Neural crest cell (in vitro differentiated cells): ENCODE data around the gene HEG1. TPM values are rescaled to one million over a fixed set of nuclear protein-coding genes. Genes with fewer than 3 reads are reported as not detected.
"Not testable (repeated sequence)": the region's sequence is repeated elsewhere in the genome, so short reads cannot be mapped to it uniquely, and the experiment has no call there.

Experiments used
- DNase-seq: peaks from one replicate; pipeline ENCODE4 v3.0.0; 2021; ENCODE audit warnings: low read depth, mixed read lengths, low spot score
- H3K27ac Mint-ChIP-seq: one replicate; pipeline ENCODE4 v1.8.0; 2021; ENCODE audit warnings: mild to moderate bottlenecking, mixed read lengths; ENCODE audit not compliant: unreplicated experiment
- H3K27me3 Mint-ChIP-seq: 2 replicates; pipeline ENCODE4 v1.8.0; 2021; ENCODE audit warnings: low read depth, mild to moderate bottlenecking, mixed read lengths
- H3K36me3 Mint-ChIP-seq: 2 replicates; pipeline ENCODE4 v1.8.0; 2021; ENCODE audit warnings: low read depth, mild to moderate bottlenecking, mixed read lengths
- H3K4me1 Mint-ChIP-seq: 2 replicates; pipeline ENCODE4 v1.8.0; 2021; ENCODE audit warnings: mixed read lengths
- H3K4me3 Mint-ChIP-seq: one replicate; pipeline ENCODE4 v1.8.0; 2021; ENCODE audit warnings: mild to moderate bottlenecking, mixed read lengths
- H3K9me3 Mint-ChIP-seq: 2 replicates; pipeline ENCODE4 v1.8.0; 2021; ENCODE audit warnings: mixed read lengths
- total RNA-seq: library from RNA; stranded (reverse); gene quantifications from 2 replicates; pipeline ENCODE4 v1.2.1, GENCODE V29; 2021
- TF ChIP-seq, protein P1 (sequence below): fragments of 200-600 bp; sonication (generic); conservative IDR thresholded peaks from 2 replicates; pipeline ENCODE4 v1.5.0; 2021; ENCODE audit warnings: antibody characterized with exemption, mild to moderate bottlenecking

Gene HEG1
- total RNA-seq, 1 donor from 2014 or later = 32.0 TPM

- TF ChIP-seq, protein P1, sequence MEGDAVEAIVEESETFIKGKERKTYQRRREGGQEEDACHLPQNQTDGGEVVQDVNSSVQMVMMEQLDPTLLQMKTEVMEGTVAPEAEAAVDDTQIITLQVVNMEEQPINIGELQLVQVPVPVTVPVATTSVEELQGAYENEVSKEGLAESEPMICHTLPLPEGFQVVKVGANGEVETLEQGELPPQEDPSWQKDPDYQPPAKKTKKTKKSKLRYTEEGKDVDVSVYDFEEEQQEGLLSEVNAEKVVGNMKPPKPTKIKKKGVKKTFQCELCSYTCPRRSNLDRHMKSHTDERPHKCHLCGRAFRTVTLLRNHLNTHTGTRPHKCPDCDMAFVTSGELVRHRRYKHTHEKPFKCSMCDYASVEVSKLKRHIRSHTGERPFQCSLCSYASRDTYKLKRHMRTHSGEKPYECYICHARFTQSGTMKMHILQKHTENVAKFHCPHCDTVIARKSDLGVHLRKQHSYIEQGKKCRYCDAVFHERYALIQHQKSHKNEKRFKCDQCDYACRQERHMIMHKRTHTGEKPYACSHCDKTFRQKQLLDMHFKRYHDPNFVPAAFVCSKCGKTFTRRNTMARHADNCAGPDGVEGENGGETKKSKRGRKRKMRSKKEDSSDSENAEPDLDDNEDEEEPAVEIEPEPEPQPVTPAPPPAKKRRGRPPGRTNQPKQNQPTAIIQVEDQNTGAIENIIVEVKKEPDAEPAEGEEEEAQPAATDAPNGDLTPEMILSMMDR = no peak
- no peaks in the 10 kb centered on the region for H3K9me3 Mint-ChIP-seq
- H3K4me1 Mint-ChIP-seq = peaks cover 10% of the 10 kb centered on the region
- H3K27ac Mint-ChIP-seq = no peak overlapping the region
- H3K36me3 Mint-ChIP-seq = no peaks in the 10 kb centered on the region
- peaks cover 21% of the 10 kb centered on the region for H3K27me3 Mint-ChIP-seq
- no peak overlapping the region for H3K4me3 Mint-ChIP-seq
- DNase-seq = no peak
Observed at GRCh38 chr3:124962403-124962940, 93.3 kb downstream of the HEG1 start.

DNA sequence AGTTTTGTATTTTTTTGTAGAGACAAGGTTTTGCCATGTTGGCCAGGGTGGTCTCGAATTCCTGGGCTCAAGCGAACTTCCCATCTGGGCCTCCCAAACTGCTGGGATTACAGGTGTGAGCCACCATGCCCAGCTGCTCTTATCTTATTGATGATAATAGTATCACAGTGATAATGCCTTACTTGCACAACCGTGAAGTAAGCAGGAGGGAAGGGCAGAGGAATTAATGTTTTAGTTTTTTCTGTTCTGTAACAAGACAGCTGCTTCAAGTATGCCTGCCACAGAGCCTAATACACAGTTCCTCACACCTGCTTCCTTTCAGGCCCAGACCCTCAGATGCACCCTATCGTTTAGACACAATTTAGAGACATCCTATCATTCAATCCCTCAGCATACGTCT lies 95.1 kb downstream of the HEG1 start:
- Mint-ChIP-seq H3K9me3 (peaks cover 2% of the 10 kb centered on the region), H3K27me3 (peaks cover 16% of the 10 kb centered on the region), H3K36me3 (no peaks in the 10 kb centered on the region), H3K27ac (no peak overlapping the region), H3K4me3 (no peak overlapping the region), H3K4me1 (peaks cover 10% of the 10 kb centered on the region)
- DNase-seq = no peak
- TF ChIP-seq, protein P1 = no peak

DNA sequence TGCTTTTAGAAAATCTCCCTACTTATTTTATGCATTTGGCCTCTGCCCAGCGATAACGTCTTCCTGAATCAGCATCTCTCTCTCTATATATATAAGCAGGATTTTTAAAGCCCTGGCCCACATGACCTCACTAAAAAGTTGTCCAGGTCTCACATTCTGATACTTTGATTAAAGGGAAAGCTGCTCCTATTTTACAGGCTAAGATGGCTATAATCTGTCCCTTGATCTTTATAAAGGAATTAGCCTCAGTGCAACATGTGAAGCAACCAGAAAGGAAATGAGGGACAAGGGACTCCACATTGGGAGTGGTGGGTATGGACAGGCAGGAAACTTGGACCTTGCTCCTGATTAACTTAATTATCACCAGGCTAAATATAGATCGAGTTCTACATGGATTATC lies 95.7 kb downstream of the HEG1 start:
- no peak overlapping the region for H3K27ac Mint-ChIP-seq
- H3K4me1 Mint-ChIP-seq = peaks cover 10% of the 10 kb centered on the region
- peaks cover 7% of the 10 kb centered on the region for H3K9me3 Mint-ChIP-seq
- no peak overlapping the region for H3K4me3 Mint-ChIP-seq
- H3K27me3 Mint-ChIP-seq = peaks cover 15% of the 10 kb centered on the region
- H3K36me3 Mint-ChIP-seq = no peaks in the 10 kb centered on the region
- TF ChIP-seq, protein P1 = no peak
- no peak for DNase-seq

DNA sequence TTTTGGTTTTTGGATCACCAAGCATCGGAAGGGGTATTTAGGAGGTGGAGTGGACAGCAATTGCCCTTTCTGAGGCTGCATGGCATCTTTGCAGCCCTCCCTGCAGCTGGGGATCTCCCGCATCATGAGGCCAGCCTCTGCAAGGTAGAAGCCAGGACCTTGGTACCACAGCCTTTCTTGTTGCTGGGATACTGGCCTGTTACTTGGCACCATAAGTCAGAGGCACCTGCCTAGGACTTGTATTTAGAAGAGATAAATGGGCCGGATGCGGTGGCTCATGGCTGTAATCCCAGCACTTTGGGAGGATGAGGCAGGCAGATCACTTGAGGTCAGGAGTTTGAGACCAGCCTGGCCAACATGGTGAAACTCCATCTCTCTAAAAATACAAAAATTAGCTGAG lies 97.8 kb downstream of the HEG1 start:
- H3K27me3 Mint-ChIP-seq = peaks cover 12% of the 10 kb centered on the region
- not testable (repeated sequence) for H3K4me1 Mint-ChIP-seq, H3K4me3 Mint-ChIP-seq, H3K27ac Mint-ChIP-seq, H3K36me3 Mint-ChIP-seq, DNase-seq
- H3K9me3 Mint-ChIP-seq = peaks cover 12% of the 10 kb centered on the region

- TF ChIP-seq, protein P1 = no peak
- no peak for DNase-seq
- H3K27ac Mint-ChIP-seq = no peak overlapping the region
- H3K36me3 Mint-ChIP-seq = no peaks in the 10 kb centered on the region
- H3K4me1 Mint-ChIP-seq = peaks cover 16% of the 10 kb centered on the region
- no peaks in the 10 kb centered on the region for H3K27me3 Mint-ChIP-seq
- peaks cover 12% of the 10 kb centered on the region for H3K9me3 Mint-ChIP-seq
- no peak overlapping the region for H3K4me3 Mint-ChIP-seq
Observed at GRCh38 chr3:124952282-124952855, 103.4 kb downstream of the HEG1 start.

GRCh38 chr3:124951511-124952281 lies 104.1 kb downstream of the HEG1 start:
- H3K27me3 Mint-ChIP-seq = no peaks in the 10 kb centered on the region
- H3K4me3 Mint-ChIP-seq = no peak overlapping the region
- TF ChIP-seq, protein P1 = no peak
- peaks cover 9% of the 10 kb centered on the region for H3K9me3 Mint-ChIP-seq
- peaks cover 16% of the 10 kb centered on the region for H3K4me1 Mint-ChIP-seq
- H3K36me3 Mint-ChIP-seq = no peaks in the 10 kb centered on the region
- DNase-seq = no peak
- no peak overlapping the region for H3K27ac Mint-ChIP-seq
